Measurements from ENCODE around the gene SP110.

The SP110 gene

DNA sequence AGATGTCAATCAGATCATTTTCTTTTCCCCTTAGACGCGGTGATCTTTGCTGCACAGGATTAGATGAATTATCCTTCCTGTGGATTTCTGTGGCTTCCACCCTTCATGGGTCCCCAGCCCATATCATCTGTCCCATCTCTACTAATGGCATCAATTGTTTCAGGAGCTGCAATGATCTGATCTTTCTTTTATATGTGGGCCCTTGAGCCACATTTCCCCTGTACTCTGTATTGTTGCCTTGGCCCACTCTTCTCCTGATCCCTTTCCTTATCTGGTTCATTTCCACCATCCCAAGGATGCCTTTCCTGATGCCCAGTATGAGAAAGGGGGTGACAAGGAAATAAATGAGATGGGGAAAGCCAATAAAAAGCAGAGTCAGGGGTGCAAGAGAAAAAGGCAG is 30.4 kb upstream of the SP110 start:
- ChIA-PET POLR2A (no interaction called here), CTCF (no interaction called here)
- H3K36me3 ChIP-seq (ENCODE audit: control insufficient read depth in 2 of 2, insufficient read depth in 1 of 2, low read length in 2 of 2) = no peaks in the 10 kb centered on the region

DNA sequence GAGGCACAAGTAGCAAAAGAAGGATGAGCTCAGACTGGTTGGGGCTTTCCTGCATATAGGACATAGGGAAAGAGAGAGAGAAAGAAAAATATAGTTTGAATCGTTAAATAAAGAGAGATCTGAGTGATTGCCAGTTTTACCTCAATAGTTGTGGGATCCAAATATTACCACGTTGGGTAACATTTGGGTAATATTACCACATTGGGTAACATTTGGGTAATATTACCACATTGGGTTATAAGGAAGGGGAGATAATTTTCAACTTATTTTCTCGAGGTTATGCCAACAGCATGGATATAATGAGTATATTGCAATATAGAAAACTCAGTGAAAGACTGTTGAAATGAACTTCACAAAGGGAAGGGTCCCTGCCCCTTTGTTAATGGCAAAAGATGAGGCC is 26.4 kb upstream of the SP110 start:
- H3K4me3 ChIP-seq (ENCODE audit: low read depth, low read length) = no peak overlapping the region
- no peaks in the 10 kb centered on the region for H3K36me3 ChIP-seq (ENCODE audit: control insufficient read depth in 2 of 2, insufficient read depth in 1 of 2, low read length in 2 of 2)
- no peak overlapping the region for H3K27ac ChIP-seq (ENCODE audit: extremely low read depth, low read depth, low read length)
- H3K4me1 ChIP-seq (ENCODE audit: control insufficient read depth, insufficient read depth, low read length) = no peaks in the 10 kb centered on the region
- TF ChIP-seq ZNF660 (tag by site-specific recombination; IDR thresholded peaks at IDR 0.05) = no peak
- TF ChIP-seq KLF1 (tag by site-specific recombination; IDR thresholded peaks at IDR 0.05) = no peak
- TF ChIP-seq ZNF416 (tag by site-specific recombination; IDR thresholded peaks at IDR 0.05) = no peak
- no peak for TF ChIP-seq ZNF114 (tag by site-specific recombination; IDR thresholded peaks at IDR 0.05)
- no peak for TF ChIP-seq ZNF354C (tag by site-specific recombination; IDR thresholded peaks at IDR 0.05; ENCODE audit: borderline replicate concordance, low read depth)
- no peak for TF ChIP-seq YY2 (tag by site-specific recombination; IDR thresholded peaks at IDR 0.05)
- TF ChIP-seq ZNF394 (tag by site-specific recombination; IDR thresholded peaks at IDR 0.05; ENCODE audit: borderline replicate concordance) = no peak
- no peaks in the 10 kb centered on the region for H3K9me3 ChIP-seq (ENCODE audit: control insufficient read depth, insufficient read depth, low read depth, low read length)
- ChIA-PET CTCF (interaction anchor here (1.0 kb wide), 1 partner anchor 70 kb away, joined by 3 read pairs; no protein-coding TSS in a partner anchor), POLR2A (no interaction called here)

More for the DNA sequence above, 30.4 kb upstream of the SP110 start:
- H3K27ac ChIP-seq (ENCODE audit: extremely low read depth, low read depth, low read length) = no peak overlapping the region
- no peaks in the 10 kb centered on the region for H3K9me3 ChIP-seq (ENCODE audit: control insufficient read depth, insufficient read depth, low read depth, low read length)
- H3K4me3 ChIP-seq (ENCODE audit: low read depth, low read length) = no peak overlapping the region
- TF ChIP-seq ZNF664 (tag by site-specific recombination; IDR thresholded peaks at IDR 0.05) (no peak), ZNF169 (tag by site-specific recombination; IDR thresholded peaks at IDR 0.05) (no peak)
- TF ChIP-seq, protein P1, sequence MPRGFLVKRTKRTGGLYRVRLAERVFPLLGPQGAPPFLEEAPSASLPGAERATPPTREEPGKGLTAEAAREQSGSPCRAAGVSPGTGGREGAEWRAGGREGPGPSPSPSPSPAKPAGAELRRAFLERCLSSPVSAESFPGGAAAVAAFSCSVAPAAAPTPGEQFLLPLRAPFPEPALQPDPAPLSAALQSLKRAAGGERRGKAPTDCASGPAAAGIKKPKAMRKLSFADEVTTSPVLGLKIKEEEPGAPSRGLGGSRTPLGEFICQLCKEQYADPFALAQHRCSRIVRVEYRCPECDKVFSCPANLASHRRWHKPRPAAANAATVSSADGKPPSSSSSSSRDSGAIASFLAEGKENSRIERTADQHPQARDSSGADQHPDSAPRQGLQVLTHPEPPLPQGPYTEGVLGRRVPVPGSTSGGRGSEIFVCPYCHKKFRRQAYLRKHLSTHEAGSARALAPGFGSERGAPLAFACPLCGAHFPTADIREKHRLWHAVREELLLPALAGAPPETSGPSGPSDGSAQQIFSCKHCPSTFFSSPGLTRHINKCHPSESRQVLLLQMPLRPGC (tag by site-specific recombination; IDR thresholded peaks at IDR 0.05) = no peak
- no peaks in the 10 kb centered on the region for H3K4me1 ChIP-seq (ENCODE audit: control insufficient read depth, insufficient read depth, low read length)

DNA sequence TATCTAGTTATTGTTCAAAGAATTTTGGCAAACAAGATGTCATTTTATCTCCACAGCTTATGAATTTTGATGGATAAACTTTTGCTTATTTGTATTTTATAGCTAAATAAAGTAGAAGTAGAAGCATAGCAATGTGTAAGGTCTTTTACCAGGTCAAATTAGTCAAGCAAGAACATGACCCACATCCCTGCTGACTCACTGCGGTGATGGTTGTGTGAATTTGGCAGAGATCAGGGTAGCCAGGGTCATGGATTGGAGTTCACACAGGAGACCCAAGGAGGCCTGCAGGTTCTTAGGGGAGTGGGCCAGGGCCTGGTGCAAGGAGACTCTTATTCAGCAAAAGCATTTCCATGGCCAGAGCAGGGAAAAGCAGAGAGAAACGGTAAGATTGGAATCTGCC is 24.4 kb upstream of the SP110 start:
- no peak for TF ChIP-seq ZNF843 (tag by site-specific recombination; IDR thresholded peaks at IDR 0.05)
- TF ChIP-seq, protein P2, sequence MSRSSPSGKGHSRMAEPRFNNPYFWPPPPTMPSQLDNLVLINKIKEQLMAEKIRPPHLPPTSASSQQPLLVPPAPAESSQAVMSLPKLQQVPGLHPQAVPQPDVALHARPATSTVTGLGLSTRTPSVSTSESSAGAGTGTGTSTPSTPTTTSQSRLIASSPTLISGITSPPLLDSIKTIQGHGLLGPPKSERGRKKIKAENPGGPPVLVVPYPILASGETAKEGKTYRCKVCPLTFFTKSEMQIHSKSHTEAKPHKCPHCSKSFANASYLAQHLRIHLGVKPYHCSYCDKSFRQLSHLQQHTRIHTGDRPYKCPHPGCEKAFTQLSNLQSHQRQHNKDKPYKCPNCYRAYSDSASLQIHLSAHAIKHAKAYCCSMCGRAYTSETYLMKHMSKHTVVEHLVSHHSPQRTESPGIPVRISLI (tag by site-specific recombination; IDR thresholded peaks at IDR 0.05) = no peak
- TF ChIP-seq ZNF350 (tag by site-specific recombination; IDR thresholded peaks at IDR 0.05) = no peak
- no peak for TF ChIP-seq ZNF2 (tag by site-specific recombination; IDR thresholded peaks at IDR 0.05)
- no peak for TF ChIP-seq ZFP69B (tag by site-specific recombination; IDR thresholded peaks at IDR 0.05)
- no peak for TF ChIP-seq ZNF214 (tag by site-specific recombination; IDR thresholded peaks at IDR 0.05; ENCODE audit: borderline replicate concordance)
- TF ChIP-seq, protein P3, sequence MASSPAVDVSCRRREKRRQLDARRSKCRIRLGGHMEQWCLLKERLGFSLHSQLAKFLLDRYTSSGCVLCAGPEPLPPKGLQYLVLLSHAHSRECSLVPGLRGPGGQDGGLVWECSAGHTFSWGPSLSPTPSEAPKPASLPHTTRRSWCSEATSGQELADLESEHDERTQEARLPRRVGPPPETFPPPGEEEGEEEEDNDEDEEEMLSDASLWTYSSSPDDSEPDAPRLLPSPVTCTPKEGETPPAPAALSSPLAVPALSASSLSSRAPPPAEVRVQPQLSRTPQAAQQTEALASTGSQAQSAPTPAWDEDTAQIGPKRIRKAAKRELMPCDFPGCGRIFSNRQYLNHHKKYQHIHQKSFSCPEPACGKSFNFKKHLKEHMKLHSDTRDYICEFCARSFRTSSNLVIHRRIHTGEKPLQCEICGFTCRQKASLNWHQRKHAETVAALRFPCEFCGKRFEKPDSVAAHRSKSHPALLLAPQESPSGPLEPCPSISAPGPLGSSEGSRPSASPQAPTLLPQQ (tag by site-specific recombination; IDR thresholded peaks at IDR 0.05) = no peak
- TF ChIP-seq ZNF529 (tag by site-specific recombination; IDR thresholded peaks at IDR 0.05; ENCODE audit: insufficient replicate concordance) = no peak
- TF ChIP-seq, protein P4, sequence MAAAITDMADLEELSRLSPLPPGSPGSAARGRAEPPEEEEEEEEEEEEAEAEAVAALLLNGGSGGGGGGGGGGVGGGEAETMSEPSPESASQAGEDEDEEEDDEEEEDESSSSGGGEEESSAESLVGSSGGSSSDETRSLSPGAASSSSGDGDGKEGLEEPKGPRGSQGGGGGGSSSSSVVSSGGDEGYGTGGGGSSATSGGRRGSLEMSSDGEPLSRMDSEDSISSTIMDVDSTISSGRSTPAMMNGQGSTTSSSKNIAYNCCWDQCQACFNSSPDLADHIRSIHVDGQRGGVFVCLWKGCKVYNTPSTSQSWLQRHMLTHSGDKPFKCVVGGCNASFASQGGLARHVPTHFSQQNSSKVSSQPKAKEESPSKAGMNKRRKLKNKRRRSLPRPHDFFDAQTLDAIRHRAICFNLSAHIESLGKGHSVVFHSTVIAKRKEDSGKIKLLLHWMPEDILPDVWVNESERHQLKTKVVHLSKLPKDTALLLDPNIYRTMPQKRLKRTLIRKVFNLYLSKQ (tag by site-specific recombination; IDR thresholded peaks at IDR 0.05; ENCODE audit: borderline replicate concordance) = no peak
- TF ChIP-seq, protein P5, sequence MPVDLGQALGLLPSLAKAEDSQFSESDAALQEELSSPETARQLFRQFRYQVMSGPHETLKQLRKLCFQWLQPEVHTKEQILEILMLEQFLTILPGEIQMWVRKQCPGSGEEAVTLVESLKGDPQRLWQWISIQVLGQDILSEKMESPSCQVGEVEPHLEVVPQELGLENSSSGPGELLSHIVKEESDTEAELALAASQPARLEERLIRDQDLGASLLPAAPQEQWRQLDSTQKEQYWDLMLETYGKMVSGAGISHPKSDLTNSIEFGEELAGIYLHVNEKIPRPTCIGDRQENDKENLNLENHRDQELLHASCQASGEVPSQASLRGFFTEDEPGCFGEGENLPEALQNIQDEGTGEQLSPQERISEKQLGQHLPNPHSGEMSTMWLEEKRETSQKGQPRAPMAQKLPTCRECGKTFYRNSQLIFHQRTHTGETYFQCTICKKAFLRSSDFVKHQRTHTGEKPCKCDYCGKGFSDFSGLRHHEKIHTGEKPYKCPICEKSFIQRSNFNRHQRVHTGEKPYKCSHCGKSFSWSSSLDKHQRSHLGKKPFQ (tag by site-specific recombination; IDR thresholded peaks at IDR 0.05) = no peak
- TF ChIP-seq ZNF792 (tag by site-specific recombination; IDR thresholded peaks at IDR 0.05) = no peak
- no peaks in the 10 kb centered on the region for H3K4me1 ChIP-seq (ENCODE audit: control insufficient read depth, insufficient read depth, low read length)
- H3K36me3 ChIP-seq (ENCODE audit: control insufficient read depth in 2 of 2, insufficient read depth in 1 of 2, low read length in 2 of 2) = no peaks in the 10 kb centered on the region
- no peak overlapping the region for H3K4me3 ChIP-seq (ENCODE audit: low read depth, low read length)
- POLR2A ChIA-PET = no interaction called here
- CTCF ChIA-PET = no interaction called here
- no peak overlapping the region for H3K27ac ChIP-seq (ENCODE audit: extremely low read depth, low read depth, low read length)
- H3K9me3 ChIP-seq (ENCODE audit: control insufficient read depth, insufficient read depth, low read depth, low read length) = no peaks in the 10 kb centered on the region

Data from HEK293 (cell line).